Glomerular visceral epithelial cell (primary cell): ENCODE measurements around the gene RPL41.

Experiments
- DNase-seq: peaks from one replicate; pipeline ENCODE4 v3.0.0-alpha.2; 2016; ENCODE audit errors: extremely low spot score

The RPL41 gene

GRCh38 chr12:56154818-56155217 is 38.4 kb downstream of the RPL41 start:
- DNase-seq, result no peak

GRCh38 chr12:56155256-56155845 is 38.9 kb downstream of the RPL41 start:
- no peak for DNase-seq

GRCh38 chr12:56156464-56157200 is 40.2 kb downstream of the RPL41 start:
- DNase-seq, result peak; percentile 56

- peak; percentile 91 for DNase-seq
Observed at GRCh38 chr12:56157201-56158028, 41.0 kb downstream of the RPL41 start.

- peak; percentile 97 for DNase-seq
Observed at GRCh38 chr12:56158029-56158925, 41.8 kb downstream of the RPL41 start, which contains the start of gene MYL6. MYL6 (plus strand) TSS chr12:56158359; CDS start chr12:56158402, 43 bp downstream.

- DNase-seq, result peak; percentile 72
Observed at GRCh38 chr12:56158926-56159461, 42.6 kb downstream of the RPL41 start.

- peak; percentile 5 for DNase-seq
Observed at GRCh38 chr12:56159482-56160192, 43.2 kb downstream of the RPL41 start.

GRCh38 chr12:56160193-56160763 is 43.8 kb downstream of the RPL41 start:
- DNase-seq, result peak; percentile 50

GRCh38 chr12:56160894-56161689 is 44.7 kb downstream of the RPL41 start:
- DNase-seq, result no peak

GRCh38 chr12:56161690-56162351 is 45.4 kb downstream of the RPL41 start:
- DNase-seq, result no peak

- DNase-seq, result no peak
Observed at GRCh38 chr12:56162468-56163290, 46.2 kb downstream of the RPL41 start.

- DNase-seq, result no peak
Observed at GRCh38 chr12:56163533-56164344, 47.3 kb downstream of the RPL41 start.

- DNase-seq, result peak; percentile 25
Observed at GRCh38 chr12:56164345-56164729, 47.9 kb downstream of the RPL41 start.

GRCh38 chr12:56165369-56165768 is 48.9 kb downstream of the RPL41 start:
- no peak for DNase-seq
